ENCODE measurements around the gene KLHL35.
A peak's percentile ranks its signal among the peaks of the same experiment; 100 is the strongest.

KLHL35 gene

DNA sequence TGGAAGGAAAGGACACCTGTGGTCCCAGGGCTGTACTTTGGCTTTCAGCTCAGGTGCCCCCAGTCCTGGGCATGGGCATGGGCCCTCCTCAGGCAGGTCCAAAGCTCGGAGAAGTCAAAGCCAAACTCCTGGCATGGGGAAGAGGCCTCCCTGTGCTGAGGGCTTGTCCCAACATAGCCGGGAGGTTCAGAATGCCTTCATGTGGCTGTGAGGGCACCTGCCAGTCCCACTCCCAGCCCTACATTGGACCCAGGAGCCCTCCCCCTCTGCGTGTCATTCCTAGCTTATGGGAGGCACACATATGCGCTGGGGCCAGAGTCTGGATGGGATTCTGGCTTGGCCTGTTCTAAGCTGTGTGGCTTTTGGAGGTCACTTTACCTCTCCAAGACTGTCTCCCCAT, 1.0 kb upstream of the KLHL35 start:
- TF ChIP-seq, protein P1, sequence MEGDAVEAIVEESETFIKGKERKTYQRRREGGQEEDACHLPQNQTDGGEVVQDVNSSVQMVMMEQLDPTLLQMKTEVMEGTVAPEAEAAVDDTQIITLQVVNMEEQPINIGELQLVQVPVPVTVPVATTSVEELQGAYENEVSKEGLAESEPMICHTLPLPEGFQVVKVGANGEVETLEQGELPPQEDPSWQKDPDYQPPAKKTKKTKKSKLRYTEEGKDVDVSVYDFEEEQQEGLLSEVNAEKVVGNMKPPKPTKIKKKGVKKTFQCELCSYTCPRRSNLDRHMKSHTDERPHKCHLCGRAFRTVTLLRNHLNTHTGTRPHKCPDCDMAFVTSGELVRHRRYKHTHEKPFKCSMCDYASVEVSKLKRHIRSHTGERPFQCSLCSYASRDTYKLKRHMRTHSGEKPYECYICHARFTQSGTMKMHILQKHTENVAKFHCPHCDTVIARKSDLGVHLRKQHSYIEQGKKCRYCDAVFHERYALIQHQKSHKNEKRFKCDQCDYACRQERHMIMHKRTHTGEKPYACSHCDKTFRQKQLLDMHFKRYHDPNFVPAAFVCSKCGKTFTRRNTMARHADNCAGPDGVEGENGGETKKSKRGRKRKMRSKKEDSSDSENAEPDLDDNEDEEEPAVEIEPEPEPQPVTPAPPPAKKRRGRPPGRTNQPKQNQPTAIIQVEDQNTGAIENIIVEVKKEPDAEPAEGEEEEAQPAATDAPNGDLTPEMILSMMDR (conservative IDR thresholded peaks at IDR 0.05; ENCODE audit: low read depth, low read length): no peak
- H3K4me3 ChIP-seq (ENCODE audit: low read depth, low read length): no peak overlapping the region
- no peak for DNase-seq (ENCODE audit: low read depth)

DNA sequence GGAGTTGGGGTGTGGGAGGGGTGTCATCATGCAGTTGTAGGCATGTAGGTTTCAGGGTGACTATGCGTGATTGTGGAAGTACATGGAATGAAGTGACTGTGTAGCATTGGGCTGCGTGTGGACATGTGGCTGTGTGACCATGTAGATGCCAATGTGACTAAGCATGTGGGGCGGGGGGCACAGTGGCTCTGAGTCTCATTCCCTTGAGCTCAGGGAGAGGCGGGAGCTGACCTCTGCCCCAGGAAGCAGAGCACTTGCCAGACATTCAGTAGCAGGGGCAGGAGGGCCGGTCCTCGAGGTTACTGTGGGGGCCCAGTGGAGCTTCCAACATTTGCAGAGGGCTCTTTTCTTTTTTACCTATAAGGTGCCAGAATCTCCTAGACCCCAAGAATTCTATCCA, 440 bp upstream of the KLHL35 start:
- DNase-seq (ENCODE audit: low read depth): no peak
- TF ChIP-seq, protein P1 (conservative IDR thresholded peaks at IDR 0.05; ENCODE audit: low read depth, low read length): no peak
- H3K4me3 ChIP-seq (ENCODE audit: low read depth, low read length): no peak overlapping the region

DNA sequence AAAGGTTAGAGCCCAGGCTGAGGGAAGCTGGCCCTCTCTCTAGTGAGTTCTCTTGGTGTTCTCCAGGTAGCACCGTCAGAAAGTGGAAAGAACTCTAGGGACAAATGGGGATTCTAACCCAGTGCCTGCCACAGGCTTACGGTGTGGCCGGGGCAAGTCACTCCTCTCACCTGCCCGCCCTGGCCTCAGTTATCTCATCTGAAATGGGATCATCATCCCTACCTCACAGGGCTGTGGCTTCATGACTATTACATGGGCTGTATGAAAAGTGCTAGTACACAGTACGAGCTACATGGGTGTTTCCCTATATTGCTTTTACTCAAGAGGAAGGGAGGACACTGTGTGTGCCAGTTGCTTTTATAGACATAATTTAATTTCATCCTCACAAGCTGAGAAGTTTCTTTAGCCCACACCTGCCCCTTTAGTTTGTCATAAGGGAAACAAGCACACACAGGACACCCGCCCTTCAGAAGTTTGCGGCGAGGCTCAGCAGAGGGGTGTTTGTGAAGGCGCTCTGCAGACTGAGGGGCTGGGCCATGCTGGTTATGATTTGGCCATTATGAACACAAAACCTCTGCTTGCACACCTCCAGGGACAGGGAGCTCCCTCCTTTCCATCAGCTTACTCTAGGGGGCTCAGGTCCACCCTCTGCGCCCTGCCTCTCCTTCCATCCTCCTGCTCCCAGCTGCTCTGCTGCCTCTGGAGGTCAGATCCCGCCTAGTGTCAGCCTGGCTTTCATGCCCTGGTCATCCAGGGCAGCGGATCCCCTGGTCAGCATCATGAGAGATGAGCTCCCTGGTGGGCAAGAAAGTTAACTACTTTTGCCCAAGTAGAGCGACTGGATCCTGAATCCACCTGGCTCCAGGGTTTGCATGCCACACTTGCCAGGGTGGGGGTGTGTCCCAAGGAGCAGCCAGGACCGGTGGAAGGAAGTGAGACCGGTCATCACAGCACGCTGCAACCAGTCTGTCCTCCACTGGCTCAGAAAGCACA, 1.2 kb downstream of the KLHL35 start:
- no peak overlapping the region for H3K4me3 ChIP-seq (ENCODE audit: low read depth, low read length)
- TF ChIP-seq, protein P1 (conservative IDR thresholded peaks at IDR 0.05; ENCODE audit: low read depth, low read length): peak; percentile 8
- DNase-seq (ENCODE audit: low read depth): no peak

DNA sequence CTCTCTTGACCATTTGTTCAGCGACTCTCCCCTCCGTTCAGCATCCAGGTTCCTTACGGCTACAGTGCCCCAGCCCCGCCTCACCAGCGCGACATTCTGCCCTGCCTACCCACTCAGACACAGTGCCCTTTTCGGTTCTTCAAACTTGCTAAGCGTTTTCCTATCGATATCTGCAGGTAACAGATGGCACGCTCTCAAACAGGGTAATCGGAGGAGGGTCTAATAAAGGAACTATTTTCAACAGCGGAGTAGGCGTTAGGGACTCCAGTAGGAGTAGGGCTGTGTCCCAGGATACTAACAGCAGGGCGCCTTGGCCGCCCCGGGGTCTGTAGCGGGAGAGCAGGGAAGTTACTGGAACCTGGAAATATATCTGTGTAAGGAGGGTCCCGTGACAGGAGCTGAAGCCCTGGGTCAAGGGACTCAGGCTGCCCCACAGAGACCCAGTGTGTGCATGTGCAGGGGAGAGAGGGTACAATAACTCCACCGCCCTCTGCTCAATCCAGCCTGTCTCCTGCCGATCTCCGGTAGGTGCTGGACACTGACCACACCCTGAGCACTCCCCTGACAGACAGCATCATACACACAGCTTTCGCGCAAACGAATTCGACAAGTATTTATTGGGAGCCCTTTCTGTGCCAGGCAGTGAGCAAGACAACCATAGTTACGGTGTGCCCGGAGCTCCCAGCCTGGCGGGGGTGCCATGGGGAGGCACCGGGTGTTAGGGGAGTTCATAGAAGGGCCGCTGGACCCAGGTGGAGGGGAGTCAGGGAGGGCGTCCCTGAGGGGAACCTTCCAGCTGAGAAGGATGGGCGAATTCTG, 2.1 kb downstream of the KLHL35 start:
- no peak for DNase-seq (ENCODE audit: low read depth)
- TF ChIP-seq, protein P1 (conservative IDR thresholded peaks at IDR 0.05; ENCODE audit: low read depth, low read length): no peak
- peak overlapping the region; percentile 41 for H3K4me3 ChIP-seq (ENCODE audit: low read depth, low read length)

DNA sequence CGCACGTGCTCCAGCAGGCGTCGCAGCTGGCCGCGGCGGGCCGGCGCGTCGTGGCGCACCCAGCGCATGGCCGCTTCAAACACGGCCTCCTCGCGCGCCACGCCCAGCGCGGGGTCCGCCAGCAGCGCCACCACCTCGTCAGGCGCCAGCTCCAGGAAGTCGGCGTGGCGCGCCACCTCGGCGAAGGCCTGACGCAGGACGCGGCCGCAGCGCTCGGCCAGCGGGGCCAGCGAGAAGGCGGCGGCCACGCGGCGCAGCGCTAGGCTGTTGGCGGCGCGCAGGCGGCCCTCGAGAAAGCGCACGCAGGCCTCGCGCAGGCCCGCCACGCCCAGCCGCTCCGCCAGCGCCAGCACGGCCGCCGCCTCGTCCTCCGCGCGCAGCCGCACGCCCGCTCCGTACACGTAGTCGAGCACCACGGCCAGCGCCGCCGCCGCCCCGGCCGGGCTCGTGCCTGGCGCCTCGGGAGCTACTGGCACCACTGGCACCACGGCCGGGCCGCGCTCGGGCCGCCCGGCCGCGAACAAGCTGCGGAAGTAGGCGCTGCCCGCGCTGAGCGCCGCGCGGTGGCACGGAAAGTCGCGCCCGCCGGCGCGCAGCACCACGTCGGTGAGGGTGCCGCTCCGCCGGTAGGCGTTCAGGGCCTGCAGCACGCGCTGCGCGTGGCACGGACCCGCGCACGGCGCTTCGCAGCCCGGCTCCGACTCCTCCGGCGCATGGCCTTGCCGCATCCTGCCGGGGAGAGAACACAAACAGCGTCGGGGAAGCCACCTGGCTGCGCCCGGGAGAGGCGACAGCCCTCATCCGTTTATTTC, 2.9 kb downstream of the KLHL35 start:
- peak overlapping the region; percentile 41 for H3K4me3 ChIP-seq (ENCODE audit: low read depth, low read length)
- peak; percentile 70 for DNase-seq (ENCODE audit: low read depth)
- TF ChIP-seq, protein P1 (conservative IDR thresholded peaks at IDR 0.05; ENCODE audit: low read depth, low read length): no peak

DNA sequence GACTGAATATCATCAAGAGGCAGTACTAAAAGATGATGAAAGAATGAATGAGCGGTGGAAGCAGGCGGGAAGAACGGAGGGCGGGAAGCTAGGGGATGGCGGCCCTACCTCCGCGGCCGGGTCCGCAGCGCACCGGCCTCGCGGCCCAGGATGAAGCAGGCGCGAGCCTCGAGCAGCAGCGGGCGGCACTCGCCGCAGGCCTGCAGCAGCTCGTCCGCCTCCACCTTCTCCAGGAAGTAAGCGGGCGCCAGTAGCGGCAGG, 3.4 kb downstream of the KLHL35 start:
- H3K4me3 ChIP-seq (ENCODE audit: low read depth, low read length): no peak overlapping the region
- no peak for DNase-seq (ENCODE audit: low read depth)
- TF ChIP-seq, protein P1 (conservative IDR thresholded peaks at IDR 0.05; ENCODE audit: low read depth, low read length): no peak
